HepG2 (cell line): Measurements from ENCODE around the gene C18orf54. TPM values are rescaled to one million over a fixed set of nuclear protein-coding genes. Genes with fewer than 3 reads are reported as not detected.
A peak's percentile ranks its signal among the peaks of the same experiment; 100 is the strongest.

Experiments used
- BHLHE40 ChIP-seq: IDR thresholded peaks from 2 replicates; pipeline ENCODE4 v1.6.1; 2011; ENCODE audit warnings: low read length, improper control_type of control experiment
- ETS1 ChIP-seq: sonication (generic); formaldehyde crosslinking; IDR thresholded peaks from 2 replicates; pipeline ENCODE4 v1.4.0; 2020; ENCODE audit warnings: missing genetic modification reagents
- ETV5 ChIP-seq: IDR thresholded peaks from 2 replicates; pipeline ENCODE4 v1.6.1; 2018; ENCODE audit warnings: missing biosample characterization, missing genetic modification reagents, inconsistent platforms, borderline replicate concordance
- HCFC1 ChIP-seq: fragments of 150-350 bp; IDR thresholded peaks from 2 replicates; pipeline ENCODE4 v1.6.1; 2014; ENCODE audit warnings: low read depth, low read length
- HNRNPH1 ChIP-seq: fragments of 200-400 bp; formaldehyde crosslinking; optimal IDR thresholded peaks from 2 replicates; pipeline ENCODE3; 2017; ENCODE audit warnings: mild to moderate bottlenecking, low read depth, low read length
- MIER3 ChIP-seq: IDR thresholded peaks from 2 replicates; pipeline ENCODE4 v1.6.1; 2016; ENCODE audit warnings: missing compliant biosample characterization, borderline replicate concordance
- NCOA1 ChIP-seq: sonication (generic); formaldehyde crosslinking; IDR thresholded peaks from 2 replicates; pipeline ENCODE4 v1.9.0; 2021; ENCODE audit warnings: missing genetic modification reagents
- NFATC3 ChIP-seq: sonication (generic); formaldehyde crosslinking; IDR thresholded peaks from 2 replicates; pipeline ENCODE4 v1.5.1; 2020; ENCODE audit warnings: mild to moderate bottlenecking, missing genetic modification reagents
- PAXIP1 ChIP-seq: sonication (generic); formaldehyde crosslinking; conservative IDR thresholded peaks from 2 replicates; pipeline ENCODE4 v1.4.0; 2020; ENCODE audit warnings: mild to moderate bottlenecking, missing genetic modification reagents, moderate library complexity
- RAD51 ChIP-seq: fragments of 450-650 bp; IDR thresholded peaks from 2 replicates; pipeline ENCODE4 v1.6.1; 2016; ENCODE audit warnings: borderline replicate concordance
- SNAPC5 ChIP-seq: sonication (generic); formaldehyde crosslinking; IDR thresholded peaks from 2 replicates; pipeline ENCODE4 v1.8.1; 2023; ENCODE audit warnings: mild to moderate bottlenecking, missing genetic modification reagents, borderline replicate concordance
- TEAD3 ChIP-seq: optimal IDR thresholded peaks from 2 replicates; pipeline ENCODE3; 2016; ENCODE audit warnings: borderline replicate concordance
- YY1 ChIP-seq: IDR thresholded peaks from 2 replicates; pipeline ENCODE4 v1.6.1; 2011; ENCODE audit warnings: low read length, low read depth, moderate library complexity, mild to moderate bottlenecking; ENCODE audit not compliant: insufficient read depth, insufficient replicate concordance
- ZFP62 ChIP-seq: sonication (generic); formaldehyde crosslinking; IDR thresholded peaks from 2 replicates; pipeline ENCODE4 v1.4.0; 2020; ENCODE audit warnings: missing genetic modification reagents
- ZFP91 ChIP-seq: sonication (generic); formaldehyde crosslinking; IDR thresholded peaks from 2 replicates; pipeline ENCODE4 v1.9.0; 2022; ENCODE audit warnings: missing genetic modification reagents, mild to moderate bottlenecking, borderline replicate concordance
- ZKSCAN5 ChIP-seq: sonication (generic); formaldehyde crosslinking; IDR thresholded peaks from 2 replicates; pipeline ENCODE4 v1.5.1; 2020; ENCODE audit warnings: mild to moderate bottlenecking, missing genetic modification reagents
- ZNF367 ChIP-seq: sonication (generic); formaldehyde crosslinking; IDR thresholded peaks from 2 replicates; pipeline ENCODE4 v1.4.0; 2020; ENCODE audit warnings: missing genetic modification reagents, borderline replicate concordance
- ZNF607 ChIP-seq: sonication (generic); formaldehyde crosslinking; IDR thresholded peaks from 2 replicates; pipeline ENCODE4 v1.5.1; 2020; ENCODE audit warnings: missing genetic modification reagents, mild to moderate bottlenecking, borderline replicate concordance
- ZNF644 ChIP-seq: IDR thresholded peaks from 2 replicates; pipeline ENCODE4 v1.6.1; 2016; ENCODE audit warnings: low read depth
- ZSCAN20 ChIP-seq: sonication (generic); formaldehyde crosslinking; IDR thresholded peaks from 2 replicates; pipeline ENCODE4 v1.4.0; 2020; ENCODE audit warnings: missing genetic modification reagents, mild to moderate bottlenecking, borderline replicate concordance
- ZSCAN31 ChIP-seq: sonication (generic); formaldehyde crosslinking; IDR thresholded peaks from 2 replicates; pipeline ENCODE4 v1.5.0; 2020; ENCODE audit warnings: low read depth, mild to moderate bottlenecking, missing genetic modification reagents
- polyA plus RNA-seq, 8 experiments: library from polyadenylated mRNA; depleted of rRNA in 3 of 8; stranded (reverse) in 7 of 8; unstranded in 1 of 8; fragments of >200 nt; fragmentation: Illumina TruSeq in 4 of 8; extraction: Trizol in 4 of 8; gene quantifications; 2 replicates each; pipeline versions ENCODE4 v1.2.1 to v1.2.3, GENCODE V29; 2011 to 2016; ENCODE audit warnings: low read depth in 4 of 8, missing spikeins in 1 of 8, mixed read lengths in 1 of 8; ENCODE audit not compliant: insufficient read depth in 1 of 8
- total RNA-seq, 5 experiments: library from RNA; depleted of rRNA; stranded (reverse); fragments of >200 nt; fragmentation: Illumina TruSeq; extraction: Trizol; gene quantifications; 2 replicates each; pipeline ENCODE4 v1.2.3, GENCODE V29; 2016; ENCODE audit warnings: low read depth in 1 of 5

The C18orf54 gene
- total and polyA plus RNA-seq, 2 of the 13 experiments (the other 11 are each of a cell fraction or from before 2014, with no cell fraction given): 1.8 to 2.5 TPM

GRCh38 chr18:54388203-54389142 lies 30.8 kb downstream of the C18orf54 start (continued):
- TF ChIP-seq BHLHE40: peak; percentile 24; the same call in 1 of the 2 replicates
- TF ChIP-seq ZFP91: no peak
- no peak for TF ChIP-seq RAD51
- no peak for TF ChIP-seq ETS1
- no peak for TF ChIP-seq NFATC3 (CRISPR knock-in tag)
- TF ChIP-seq MIER3 (CRISPR knock-in tag): peak; percentile 37; the same call in 1 of the 2 replicates
- TF ChIP-seq ZSCAN31 (CRISPR knock-in tag): no peak
- peak; percentile 83; the same call in 1 of the 2 replicates for TF ChIP-seq ZNF644 (CRISPR knock-in tag)
- no peak for TF ChIP-seq SNAPC5 (CRISPR knock-in tag)
- no peak for TF ChIP-seq ZNF367 (CRISPR knock-in tag)
- no peak for TF ChIP-seq ZSCAN20 (CRISPR knock-in tag)
- peak; percentile 60; the same call in 1 of the 2 replicates for TF ChIP-seq PAXIP1 (CRISPR knock-in tag)
- no peak for TF ChIP-seq ZNF607 (CRISPR knock-in tag)
- TF ChIP-seq HNRNPH1: no peak
- no peak for TF ChIP-seq ZFP62 (CRISPR knock-in tag)
- no peak for TF ChIP-seq HCFC1
- TF ChIP-seq YY1: peak; percentile 44
- TF ChIP-seq ZKSCAN5 (CRISPR knock-in tag): no peak
- TF ChIP-seq ETV5 (CRISPR knock-in tag): peak; percentile 83
- TF ChIP-seq NCOA1: no peak
- peak; percentile 94 for TF ChIP-seq TEAD3 (CRISPR knock-in tag)
